Prostate gland (tissue), 2 donors: ENCODE results near the gene NR6A1.

Experiments used
- POLR2A ChIP-seq: fragments of 450-650 bp; IDR thresholded peaks from one replicate; pipeline ENCODE4 v1.6.1; 2016; ENCODE audit warnings: antibody characterized with exemption, mild to moderate bottlenecking
- TF ChIP-seq, protein P1 (sequence below), 4 experiments: fragments of 200-600 bp in 2 of 4; fragments of 450-650 bp in 2 of 4; sonication (generic) in 2 of 4; IDR thresholded peaks; 1 replicate in 3 of 4; 2 replicates in 1 of 4; pipeline ENCODE4 v1.5.1; 2016 to 2019; ENCODE audit warnings: antibody characterized with exemption in 4 of 4, mild to moderate bottlenecking in 2 of 4, moderate library complexity in 2 of 4

- TF ChIP-seq POLR2A, result no peak
- TF ChIP-seq, protein P1, sequence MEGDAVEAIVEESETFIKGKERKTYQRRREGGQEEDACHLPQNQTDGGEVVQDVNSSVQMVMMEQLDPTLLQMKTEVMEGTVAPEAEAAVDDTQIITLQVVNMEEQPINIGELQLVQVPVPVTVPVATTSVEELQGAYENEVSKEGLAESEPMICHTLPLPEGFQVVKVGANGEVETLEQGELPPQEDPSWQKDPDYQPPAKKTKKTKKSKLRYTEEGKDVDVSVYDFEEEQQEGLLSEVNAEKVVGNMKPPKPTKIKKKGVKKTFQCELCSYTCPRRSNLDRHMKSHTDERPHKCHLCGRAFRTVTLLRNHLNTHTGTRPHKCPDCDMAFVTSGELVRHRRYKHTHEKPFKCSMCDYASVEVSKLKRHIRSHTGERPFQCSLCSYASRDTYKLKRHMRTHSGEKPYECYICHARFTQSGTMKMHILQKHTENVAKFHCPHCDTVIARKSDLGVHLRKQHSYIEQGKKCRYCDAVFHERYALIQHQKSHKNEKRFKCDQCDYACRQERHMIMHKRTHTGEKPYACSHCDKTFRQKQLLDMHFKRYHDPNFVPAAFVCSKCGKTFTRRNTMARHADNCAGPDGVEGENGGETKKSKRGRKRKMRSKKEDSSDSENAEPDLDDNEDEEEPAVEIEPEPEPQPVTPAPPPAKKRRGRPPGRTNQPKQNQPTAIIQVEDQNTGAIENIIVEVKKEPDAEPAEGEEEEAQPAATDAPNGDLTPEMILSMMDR (IDR thresholded peaks at IDR 0.05), result no peak
These were observed 216.1 kb downstream of the NR6A1 start for GRCh38 chr9:124555043-124555442.
